ENCODE data around the gene OR1K1. TPM values are rescaled to one million over a fixed set of nuclear protein-coding genes. Genes with fewer than 3 reads are reported as not detected.

Gene OR1K1
- total and polyA plus RNA-seq, 11 donors = not detected

- DNase-seq = no peak
- no peak overlapping the region for H3K27ac ChIP-seq
- intact Hi-C loops (cut with DNase I) = no loop called here
- no peak for ATAC-seq
- no peak for TF ChIP-seq POLR2A (IDR thresholded peaks at IDR 0.05)
- TF ChIP-seq, protein P1, sequence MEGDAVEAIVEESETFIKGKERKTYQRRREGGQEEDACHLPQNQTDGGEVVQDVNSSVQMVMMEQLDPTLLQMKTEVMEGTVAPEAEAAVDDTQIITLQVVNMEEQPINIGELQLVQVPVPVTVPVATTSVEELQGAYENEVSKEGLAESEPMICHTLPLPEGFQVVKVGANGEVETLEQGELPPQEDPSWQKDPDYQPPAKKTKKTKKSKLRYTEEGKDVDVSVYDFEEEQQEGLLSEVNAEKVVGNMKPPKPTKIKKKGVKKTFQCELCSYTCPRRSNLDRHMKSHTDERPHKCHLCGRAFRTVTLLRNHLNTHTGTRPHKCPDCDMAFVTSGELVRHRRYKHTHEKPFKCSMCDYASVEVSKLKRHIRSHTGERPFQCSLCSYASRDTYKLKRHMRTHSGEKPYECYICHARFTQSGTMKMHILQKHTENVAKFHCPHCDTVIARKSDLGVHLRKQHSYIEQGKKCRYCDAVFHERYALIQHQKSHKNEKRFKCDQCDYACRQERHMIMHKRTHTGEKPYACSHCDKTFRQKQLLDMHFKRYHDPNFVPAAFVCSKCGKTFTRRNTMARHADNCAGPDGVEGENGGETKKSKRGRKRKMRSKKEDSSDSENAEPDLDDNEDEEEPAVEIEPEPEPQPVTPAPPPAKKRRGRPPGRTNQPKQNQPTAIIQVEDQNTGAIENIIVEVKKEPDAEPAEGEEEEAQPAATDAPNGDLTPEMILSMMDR (IDR thresholded peaks at IDR 0.05) = no peak
- no peaks in the 10 kb centered on the region for H3K27me3 ChIP-seq
- no peak overlapping the region for H3K4me3 ChIP-seq
- peaks cover 0 to 13% (median 0%) of the 10 kb centered on the region in 12 donors for H3K9me3 ChIP-seq
- H3K36me3 ChIP-seq = no peaks in the 10 kb centered on the region
- 60 to 77% (median 67%) methylated on average over 3 of the region's 3 CpGs for WGBS, 4 donors
- no peaks in the 10 kb centered on the region for H3K4me1 ChIP-seq
Observed at GRCh38 chr9:122777935-122778627, 21.8 kb upstream of the OR1K1 start.

GRCh38 chr9:122779181-122779580 is 20.7 kb upstream of the OR1K1 start:
- Histone ChIP-seq H3K36me3 (no peaks in the 10 kb centered on the region), H3K9me3 (peaks cover 0 to 2% (median 0%) of the 10 kb centered on the region in 12 donors), H3K4me3 (no peak overlapping the region), H3K27me3 (no peaks in the 10 kb centered on the region), H3K27ac (no peak overlapping the region), H3K4me1 (no peaks in the 10 kb centered on the region)
- TF ChIP-seq POLR2A (IDR thresholded peaks at IDR 0.05) = no peak
- TF ChIP-seq, protein P1 (IDR thresholded peaks at IDR 0.05) = no peak
- ATAC-seq = no peak
- intact Hi-C loops (cut with DNase I) = no loop called here
- WGBS, 4 donors = 73 to 93% (median 79%) methylated on average over 3 of the region's 3 CpGs
- DNase-seq = no peak

GRCh38 chr9:122780026-122780425 is 19.9 kb upstream of the OR1K1 start:
- 57 to 68% (median 65%) methylated on average over 4 of the region's 4 CpGs for WGBS, 4 donors
- intact Hi-C loops (cut with DNase I) = no loop called here
- Histone ChIP-seq H3K36me3 (no peaks in the 10 kb centered on the region), H3K4me1 (no peaks in the 10 kb centered on the region), H3K27me3 (no peaks in the 10 kb centered on the region), H3K9me3 (no peaks in the 10 kb centered on the region), H3K27ac (no peak overlapping the region), H3K4me3 (no peak overlapping the region)
- no peak for DNase-seq
- no peak for ATAC-seq
- TF ChIP-seq, protein P1 (IDR thresholded peaks at IDR 0.05) = no peak
- no peak for TF ChIP-seq POLR2A (IDR thresholded peaks at IDR 0.05)

- WGBS, 4 donors = 39 to 58% (median 51%) methylated on average over 3 of the region's 3 CpGs
- DNase-seq = no peak
- H3K36me3 ChIP-seq = no peaks in the 10 kb centered on the region
- H3K4me1 ChIP-seq = no peaks in the 10 kb centered on the region
- no peaks in the 10 kb centered on the region for H3K9me3 ChIP-seq
- ATAC-seq = no peak
- no peaks in the 10 kb centered on the region for H3K27me3 ChIP-seq
- H3K4me3 ChIP-seq = no peak overlapping the region
- no peak overlapping the region for H3K27ac ChIP-seq
- intact Hi-C loops (cut with DNase I) = no loop called here
- TF ChIP-seq, protein P1 (IDR thresholded peaks at IDR 0.05) = no peak
- TF ChIP-seq POLR2A (IDR thresholded peaks at IDR 0.05) = no peak
Observed at GRCh38 chr9:122781671-122782070, 18.3 kb upstream of the OR1K1 start.

Data from heart left ventricle (tissue), 16 donors.